ENCODE results near the gene CUL3. TPM values are rescaled to one million over a fixed set of nuclear protein-coding genes. Genes with fewer than 3 reads are reported as not detected.

CUL3 gene
- total RNA-seq, 1 donor from 2014 or later = 89.8 TPM

- H3K27ac Mint-ChIP-seq = no peak overlapping the region
- H3K36me3 Mint-ChIP-seq (ENCODE audit: low read depth) = peaks cover 33% of the 10 kb centered on the region
- no peaks in the 10 kb centered on the region for H3K9me3 Mint-ChIP-seq
- intact Hi-C loops (cut with micrococcal nuclease) = no loop called here
- no peak overlapping the region for H3K4me3 Mint-ChIP-seq (ENCODE audit: low read depth)
- no peaks in the 10 kb centered on the region for H3K27me3 Mint-ChIP-seq (ENCODE audit: low read depth)
- no peak for DNase-seq (ENCODE audit: low spot score)
- peaks cover 32% of the 10 kb centered on the region for H3K4me1 Mint-ChIP-seq (ENCODE audit: low read depth)
Measured at GRCh38 chr2:224555823-224556366, 29.3 kb downstream of the CUL3 start.

GRCh38 chr2:224552771-224553170, 32.4 kb downstream of the CUL3 start:
- no peaks in the 10 kb centered on the region for H3K27me3 Mint-ChIP-seq (ENCODE audit: low read depth)
- DNase-seq (ENCODE audit: low spot score) = no peak
- H3K4me1 Mint-ChIP-seq (ENCODE audit: low read depth) = peaks cover 28% of the 10 kb centered on the region
- intact Hi-C loops (cut with micrococcal nuclease) = no loop called here
- H3K4me3 Mint-ChIP-seq (ENCODE audit: low read depth) = no peak overlapping the region
- H3K36me3 Mint-ChIP-seq (ENCODE audit: low read depth) = peaks cover 47% of the 10 kb centered on the region
- no peaks in the 10 kb centered on the region for H3K9me3 Mint-ChIP-seq
- no peak overlapping the region for H3K27ac Mint-ChIP-seq

DNA sequence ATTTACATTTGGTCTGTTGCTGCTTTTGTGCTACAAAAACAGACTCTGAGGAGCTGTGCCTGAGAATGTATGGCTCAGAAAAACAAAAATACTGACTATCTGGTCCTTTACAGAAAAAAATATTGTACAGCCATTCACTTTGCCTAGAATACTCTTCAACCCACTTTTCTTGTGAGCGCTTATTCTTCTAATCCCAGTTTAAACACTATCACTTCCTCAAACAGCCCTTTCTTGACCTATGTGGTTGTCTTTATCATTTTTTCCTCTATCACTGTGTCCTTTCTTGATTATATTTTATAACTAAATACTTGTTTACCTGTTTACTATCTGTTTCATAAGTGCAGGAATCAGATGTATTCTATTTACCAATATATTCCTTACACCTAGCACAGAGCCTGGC, 33.5 kb downstream of the CUL3 start:
- H3K4me3 Mint-ChIP-seq (ENCODE audit: low read depth) = no peak overlapping the region
- H3K4me1 Mint-ChIP-seq (ENCODE audit: low read depth) = peaks cover 33% of the 10 kb centered on the region
- no peaks in the 10 kb centered on the region for H3K27me3 Mint-ChIP-seq (ENCODE audit: low read depth)
- H3K27ac Mint-ChIP-seq = no peak overlapping the region
- H3K9me3 Mint-ChIP-seq = no peaks in the 10 kb centered on the region
- peaks cover 53% of the 10 kb centered on the region for H3K36me3 Mint-ChIP-seq (ENCODE audit: low read depth)
- intact Hi-C loops (cut with micrococcal nuclease) = no loop called here
- no peak for DNase-seq (ENCODE audit: low spot score)

- H3K4me1 Mint-ChIP-seq (ENCODE audit: low read depth) = peaks cover 12% of the 10 kb centered on the region
- intact Hi-C loops (cut with micrococcal nuclease) = no loop called here
- DNase-seq (ENCODE audit: low spot score) = no peak
- H3K27ac Mint-ChIP-seq = no peak overlapping the region
- H3K4me3 Mint-ChIP-seq (ENCODE audit: low read depth) = no peak overlapping the region
- H3K9me3 Mint-ChIP-seq = no peaks in the 10 kb centered on the region
- H3K36me3 Mint-ChIP-seq (ENCODE audit: low read depth) = peaks cover 34% of the 10 kb centered on the region
- no peaks in the 10 kb centered on the region for H3K27me3 Mint-ChIP-seq (ENCODE audit: low read depth)
Measured at GRCh38 chr2:224546926-224547325, 38.2 kb downstream of the CUL3 start.

GRCh38 chr2:224545884-224546644, 39.1 kb downstream of the CUL3 start:
- Mint-ChIP-seq H3K9me3 (no peaks in the 10 kb centered on the region), H3K4me1 (ENCODE audit: low read depth) (peaks cover 16% of the 10 kb centered on the region), H3K4me3 (ENCODE audit: low read depth) (no peak overlapping the region), H3K36me3 (ENCODE audit: low read depth) (peaks cover 42% of the 10 kb centered on the region), H3K27me3 (ENCODE audit: low read depth) (no peaks in the 10 kb centered on the region), H3K27ac (no peak overlapping the region)
- no peak for DNase-seq (ENCODE audit: low spot score)
- intact Hi-C loops (cut with micrococcal nuclease) = no loop called here

- Mint-ChIP-seq H3K27ac (no peak overlapping the region), H3K27me3 (ENCODE audit: low read depth) (no peaks in the 10 kb centered on the region), H3K4me1 (ENCODE audit: low read depth) (peaks cover 24% of the 10 kb centered on the region), H3K36me3 (ENCODE audit: low read depth) (peaks cover 52% of the 10 kb centered on the region), H3K9me3 (no peaks in the 10 kb centered on the region), H3K4me3 (ENCODE audit: low read depth) (no peak overlapping the region)
- no peak for DNase-seq (ENCODE audit: low spot score)
- intact Hi-C loops (cut with micrococcal nuclease) = no loop called here
Measured at GRCh38 chr2:224543939-224544338, 41.2 kb downstream of the CUL3 start.

DNA sequence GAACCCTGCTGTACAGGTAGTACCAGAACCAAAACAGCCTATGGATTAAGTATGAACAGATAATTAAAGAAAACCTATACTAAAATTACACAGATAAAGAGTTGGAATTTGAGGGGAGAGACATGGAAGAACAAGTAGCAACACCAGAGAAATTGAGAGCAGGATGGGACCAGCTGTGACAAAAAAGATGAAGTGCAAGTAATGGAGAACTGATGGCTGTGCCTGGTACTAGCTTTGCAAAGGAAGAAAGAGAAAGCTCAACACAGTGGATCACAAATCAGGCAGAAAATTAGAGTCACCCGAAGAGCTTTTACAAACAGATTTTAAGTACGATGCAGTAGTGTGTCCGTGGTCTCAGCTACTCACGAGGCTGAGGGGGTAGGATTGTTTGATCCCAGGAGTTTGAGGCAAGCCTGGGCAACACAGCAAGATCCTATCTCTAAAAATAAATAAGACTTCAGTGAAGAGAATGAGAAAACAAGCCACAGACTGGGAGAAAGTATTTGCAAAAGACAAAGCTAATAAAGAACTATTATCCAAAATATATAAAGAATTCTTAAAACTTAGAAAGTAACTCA, 46.5 kb downstream of the CUL3 start:
- H3K27ac Mint-ChIP-seq = no peak overlapping the region

DNA sequence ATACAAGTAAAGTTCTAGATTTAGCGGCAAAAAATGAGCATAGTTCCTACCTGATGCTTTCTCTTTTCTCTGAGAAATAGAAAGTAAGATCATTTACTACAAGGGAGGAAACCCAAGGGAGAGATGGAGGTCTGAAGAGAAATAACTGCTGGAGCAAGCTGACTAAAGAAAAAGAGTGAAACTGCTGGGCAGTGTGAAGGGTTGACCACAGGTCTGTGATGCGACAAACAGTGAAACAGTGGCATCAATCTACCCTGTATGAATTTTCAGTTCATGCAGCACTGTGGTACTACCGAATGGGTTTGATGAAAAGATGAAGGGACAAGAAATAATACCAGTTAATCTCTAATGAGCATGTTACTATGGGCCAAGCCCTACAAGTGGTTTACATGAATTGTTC, 52.2 kb downstream of the CUL3 start:
- peaks cover 36% of the 10 kb centered on the region for H3K36me3 Mint-ChIP-seq (ENCODE audit: low read depth)
- peak overlapping the region; percentile 4 for H3K27ac Mint-ChIP-seq
- H3K4me3 Mint-ChIP-seq (ENCODE audit: low read depth) = no peak overlapping the region
- intact Hi-C loops (cut with micrococcal nuclease) = no loop called here
- H3K4me1 Mint-ChIP-seq (ENCODE audit: low read depth) = peaks cover 27% of the 10 kb centered on the region
- H3K9me3 Mint-ChIP-seq = no peaks in the 10 kb centered on the region
- no peak for DNase-seq (ENCODE audit: low spot score)
- no peaks in the 10 kb centered on the region for H3K27me3 Mint-ChIP-seq (ENCODE audit: low read depth)

More for the DNA sequence above, 46.5 kb downstream of the CUL3 start:
- intact Hi-C loops (cut with micrococcal nuclease) = no loop called here
- H3K27me3 Mint-ChIP-seq (ENCODE audit: low read depth) = no peaks in the 10 kb centered on the region
- H3K9me3 Mint-ChIP-seq = no peaks in the 10 kb centered on the region
- H3K36me3 Mint-ChIP-seq (ENCODE audit: low read depth) = peaks cover 46% of the 10 kb centered on the region
- peaks cover 25% of the 10 kb centered on the region for H3K4me1 Mint-ChIP-seq (ENCODE audit: low read depth)
- no peak overlapping the region for H3K4me3 Mint-ChIP-seq (ENCODE audit: low read depth)
- DNase-seq (ENCODE audit: low spot score) = no peak

DNA sequence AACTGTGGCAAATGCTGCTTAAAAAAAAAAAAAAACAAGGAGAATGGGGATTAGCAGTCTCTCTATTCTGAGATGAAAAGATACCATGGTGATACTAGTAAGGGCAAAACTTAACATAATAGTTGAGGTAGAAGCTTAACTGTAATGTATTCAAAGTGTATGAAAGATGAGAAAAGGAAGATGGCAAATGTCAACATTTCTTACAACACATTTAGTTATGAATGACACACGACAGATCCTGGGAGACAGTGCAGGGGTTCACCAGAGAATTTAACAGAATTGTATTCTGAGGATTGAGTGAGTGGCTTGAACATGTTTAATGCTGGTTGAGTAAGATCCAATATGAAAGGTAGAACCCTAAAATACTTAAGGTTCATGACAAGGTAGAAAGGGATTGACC, 52.7 kb downstream of the CUL3 start:
- H3K27me3 Mint-ChIP-seq (ENCODE audit: low read depth) = no peaks in the 10 kb centered on the region
- intact Hi-C loops (cut with micrococcal nuclease) = no loop called here
- peaks cover 35% of the 10 kb centered on the region for H3K36me3 Mint-ChIP-seq (ENCODE audit: low read depth)
- no peaks in the 10 kb centered on the region for H3K9me3 Mint-ChIP-seq
- peak overlapping the region; percentile 4 for H3K27ac Mint-ChIP-seq
- no peak overlapping the region for H3K4me3 Mint-ChIP-seq (ENCODE audit: low read depth)
- DNase-seq (ENCODE audit: low spot score) = no peak
- H3K4me1 Mint-ChIP-seq (ENCODE audit: low read depth) = peaks cover 29% of the 10 kb centered on the region

GRCh38 chr2:224528171-224528570, 57.0 kb downstream of the CUL3 start:
- H3K4me3 Mint-ChIP-seq (ENCODE audit: low read depth) = no peak overlapping the region
- H3K4me1 Mint-ChIP-seq (ENCODE audit: low read depth) = peaks cover 54% of the 10 kb centered on the region
- no peaks in the 10 kb centered on the region for H3K9me3 Mint-ChIP-seq
- no peaks in the 10 kb centered on the region for H3K27me3 Mint-ChIP-seq (ENCODE audit: low read depth)
- DNase-seq (ENCODE audit: low spot score) = no peak
- H3K27ac Mint-ChIP-seq = no peak overlapping the region
- intact Hi-C loops (cut with micrococcal nuclease) = no loop called here
- H3K36me3 Mint-ChIP-seq (ENCODE audit: low read depth) = peaks cover 34% of the 10 kb centered on the region

DNA sequence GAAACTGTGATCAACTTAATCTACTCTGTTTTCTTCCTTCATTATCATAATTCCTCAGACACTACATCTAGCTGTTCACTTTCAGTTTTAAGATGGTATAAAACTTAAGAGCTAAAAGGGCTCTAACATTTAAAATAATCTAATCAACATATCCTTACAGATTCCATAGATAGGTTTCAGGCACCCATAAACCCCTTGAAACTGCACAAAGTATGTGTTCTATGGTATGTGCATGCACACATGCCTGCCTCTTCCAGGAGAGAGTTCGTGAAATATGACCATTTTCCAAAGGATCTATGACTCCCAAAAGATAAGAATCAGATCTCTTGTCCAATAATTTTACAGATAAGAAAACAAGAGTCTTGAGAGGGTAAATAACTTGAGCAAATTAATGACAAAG, 59.4 kb downstream of the CUL3 start:
- H3K4me3 Mint-ChIP-seq (ENCODE audit: low read depth) = no peak overlapping the region

GRCh38 chr2:224524657-224525056, 60.5 kb downstream of the CUL3 start:
- no peak for DNase-seq (ENCODE audit: low spot score)
- no peaks in the 10 kb centered on the region for H3K27me3 Mint-ChIP-seq (ENCODE audit: low read depth)
- H3K4me1 Mint-ChIP-seq (ENCODE audit: low read depth) = peaks cover 62% of the 10 kb centered on the region
- H3K27ac Mint-ChIP-seq = peak overlapping the region; percentile 66
- intact Hi-C loops (cut with micrococcal nuclease) = loop anchor here (2.0 to 5.0 kb wide), 2 partner anchors 60 to 403 kb away; partner anchors contain the start of gene CUL3
- H3K9me3 Mint-ChIP-seq = no peaks in the 10 kb centered on the region
- H3K36me3 Mint-ChIP-seq (ENCODE audit: low read depth) = peaks cover 20% of the 10 kb centered on the region
- H3K4me3 Mint-ChIP-seq (ENCODE audit: low read depth) = peak overlapping the region; percentile 37

More for the DNA sequence above, 59.4 kb downstream of the CUL3 start:
- no peaks in the 10 kb centered on the region for H3K9me3 Mint-ChIP-seq
- H3K36me3 Mint-ChIP-seq (ENCODE audit: low read depth) = peaks cover 20% of the 10 kb centered on the region
- intact Hi-C loops (cut with micrococcal nuclease) = loop anchor here (2.0 kb wide), 1 partner anchor 59 kb away; the partner anchor contains the start of gene CUL3
- no peak overlapping the region for H3K27ac Mint-ChIP-seq
- no peak for DNase-seq (ENCODE audit: low spot score)
- H3K4me1 Mint-ChIP-seq (ENCODE audit: low read depth) = peaks cover 51% of the 10 kb centered on the region
- H3K27me3 Mint-ChIP-seq (ENCODE audit: low read depth) = no peaks in the 10 kb centered on the region
